Smooth muscle cell (in vitro differentiated cells): ENCODE data around the gene GABRP. TPM values are rescaled to one million over a fixed set of nuclear protein-coding genes. Genes with fewer than 3 reads are reported as not detected.
"Not testable (repeated sequence)": the region's sequence is repeated elsewhere in the genome, so short reads cannot be mapped to it uniquely, and the experiment has no call there.

Experiments
- DNase-seq: peaks from one replicate; lab custom pipeline; 2025; ENCODE audit not compliant: unreplicated experiment; lab: John Stamatoyannopoulos, UW
- H2AFZ ChIP-seq: fragments of 200-600 bp; sonication (generic); 2 replicates; pipeline ENCODE4 v1.6.0; 2016; ENCODE audit warnings: antibody characterized with exemption, low read depth, mild to moderate bottlenecking
- H3F3A ChIP-seq: fragments of 200-600 bp; sonication (generic); 2 replicates; pipeline ENCODE4 v1.6.0; 2017; ENCODE audit warnings: antibody characterized with exemption, low read depth
- H3K27ac ChIP-seq: fragments of 200-600 bp; sonication (generic); 2 replicates; pipeline ENCODE4 v1.5.1; 2016; ENCODE audit warnings: low read depth, mild to moderate bottlenecking
- H3K27me3 ChIP-seq: fragments of 200-600 bp; sonication (generic); 2 replicates; pipeline ENCODE4 v1.6.1; 2016; ENCODE audit warnings: low read depth, mild to moderate bottlenecking
- H3K36me3 ChIP-seq: fragments of 200-600 bp; sonication (generic); 2 replicates; pipeline ENCODE4 v1.5.1; 2016; ENCODE audit warnings: low read depth
- H3K4me1 ChIP-seq: fragments of 200-600 bp; sonication (generic); 2 replicates; pipeline ENCODE4 v1.5.1; 2016; ENCODE audit warnings: low read depth
- H3K4me2 ChIP-seq: fragments of 200-600 bp; sonication (generic); 2 replicates; pipeline ENCODE4 v1.6.0; 2016; ENCODE audit warnings: mild to moderate bottlenecking
- H3K4me3 ChIP-seq: fragments of 200-600 bp; sonication (generic); 2 replicates; pipeline ENCODE4 v1.5.1; 2016; ENCODE audit warnings: mild to moderate bottlenecking
- H3K79me2 ChIP-seq: fragments of 200-600 bp; sonication (generic); 2 replicates; pipeline ENCODE4 v1.6.0; 2016; ENCODE audit warnings: low read depth, mild to moderate bottlenecking
- H3K9ac ChIP-seq: fragments of 200-600 bp; sonication (generic); 2 replicates; pipeline ENCODE4 v1.6.0; 2016; ENCODE audit warnings: low read depth
- H3K9me3 ChIP-seq: fragments of 200-600 bp; sonication (generic); replicated peaks from 2 replicates; pipeline ENCODE4 v1.5.1; 2016; ENCODE audit warnings: low read depth
- H4K20me1 ChIP-seq: fragments of 200-600 bp; sonication (generic); 2 replicates; pipeline ENCODE4 v1.6.0; 2016; ENCODE audit warnings: low read depth
- WGBS: methylation state at CpG from one replicate; pipeline ENCODE4 v1.1.7; 2016; ENCODE audit warnings: low lambda C conversion rate; 5-methylcytosine and 5-hydroxymethylcytosine counted together
- polyA plus RNA-seq: library from polyadenylated mRNA; unstranded; fragments of >200 nt; fragmentation: Nextera tagmentation; extraction: Ambion mirVana; gene quantifications from 2 replicates; pipeline ENCODE4 v1.2.1, GENCODE V29; 2016
- total RNA-seq: library from RNA; depleted of rRNA; stranded (reverse); fragments of >200 nt; gene quantifications from 2 replicates; pipeline ENCODE4 v1.2.3, GENCODE V29; 2014
- TF ChIP-seq, protein P1 (sequence below): fragments of 200-600 bp; sonication (generic); IDR thresholded peaks from 2 replicates; pipeline ENCODE4 v1.5.1; 2017; ENCODE audit warnings: borderline replicate concordance, mild to moderate bottlenecking, antibody characterized with exemption; ENCODE audit not compliant: insufficient read depth, poor library complexity, severe bottlenecking

GABRP gene
- total and polyA plus RNA-seq, 2 experiments from 2014 or later: 4.1 to 52.8 TPM

DNA sequence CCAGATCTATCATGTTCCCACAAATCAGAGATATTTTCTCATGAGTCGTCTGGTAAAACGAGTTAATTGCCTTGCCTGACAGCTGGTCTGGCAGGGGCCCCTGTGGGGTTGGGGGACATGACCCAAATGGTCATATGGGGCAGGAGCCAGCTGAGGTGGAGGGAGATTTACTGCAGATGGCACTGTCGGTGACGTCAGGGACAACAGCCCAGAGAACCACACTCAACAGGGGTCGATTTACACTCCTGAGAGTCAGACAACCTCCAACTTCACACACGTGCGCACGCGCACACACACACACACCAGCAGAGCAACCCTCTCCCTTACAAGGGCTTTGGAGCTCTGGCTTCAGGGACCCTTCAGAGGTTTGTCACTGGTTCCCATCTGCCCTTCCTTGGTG lies 23.4 kb upstream of the GABRP start:
- no peaks in the 10 kb centered on the region for H3K4me1 ChIP-seq
- no peaks in the 10 kb centered on the region for H3K9me3 ChIP-seq
- H3F3A ChIP-seq: no peaks in the 10 kb centered on the region
- no peak overlapping the region for H3K4me2 ChIP-seq
- H3K79me2 ChIP-seq: no peaks in the 10 kb centered on the region
- TF ChIP-seq, protein P1, sequence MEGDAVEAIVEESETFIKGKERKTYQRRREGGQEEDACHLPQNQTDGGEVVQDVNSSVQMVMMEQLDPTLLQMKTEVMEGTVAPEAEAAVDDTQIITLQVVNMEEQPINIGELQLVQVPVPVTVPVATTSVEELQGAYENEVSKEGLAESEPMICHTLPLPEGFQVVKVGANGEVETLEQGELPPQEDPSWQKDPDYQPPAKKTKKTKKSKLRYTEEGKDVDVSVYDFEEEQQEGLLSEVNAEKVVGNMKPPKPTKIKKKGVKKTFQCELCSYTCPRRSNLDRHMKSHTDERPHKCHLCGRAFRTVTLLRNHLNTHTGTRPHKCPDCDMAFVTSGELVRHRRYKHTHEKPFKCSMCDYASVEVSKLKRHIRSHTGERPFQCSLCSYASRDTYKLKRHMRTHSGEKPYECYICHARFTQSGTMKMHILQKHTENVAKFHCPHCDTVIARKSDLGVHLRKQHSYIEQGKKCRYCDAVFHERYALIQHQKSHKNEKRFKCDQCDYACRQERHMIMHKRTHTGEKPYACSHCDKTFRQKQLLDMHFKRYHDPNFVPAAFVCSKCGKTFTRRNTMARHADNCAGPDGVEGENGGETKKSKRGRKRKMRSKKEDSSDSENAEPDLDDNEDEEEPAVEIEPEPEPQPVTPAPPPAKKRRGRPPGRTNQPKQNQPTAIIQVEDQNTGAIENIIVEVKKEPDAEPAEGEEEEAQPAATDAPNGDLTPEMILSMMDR: no peak
- H3K27ac ChIP-seq: no peak overlapping the region
- H3K36me3 ChIP-seq: no peaks in the 10 kb centered on the region
- WGBS: 83% methylated on average over 9 of the region's 9 CpGs
- no peak overlapping the region for H3K9ac ChIP-seq
- DNase-seq: no peak
- H4K20me1 ChIP-seq: no peaks in the 10 kb centered on the region
- H2AFZ ChIP-seq: no peak overlapping the region
- H3K4me3 ChIP-seq: no peak overlapping the region
- H3K27me3 ChIP-seq: peaks cover 6% of the 10 kb centered on the region

DNA sequence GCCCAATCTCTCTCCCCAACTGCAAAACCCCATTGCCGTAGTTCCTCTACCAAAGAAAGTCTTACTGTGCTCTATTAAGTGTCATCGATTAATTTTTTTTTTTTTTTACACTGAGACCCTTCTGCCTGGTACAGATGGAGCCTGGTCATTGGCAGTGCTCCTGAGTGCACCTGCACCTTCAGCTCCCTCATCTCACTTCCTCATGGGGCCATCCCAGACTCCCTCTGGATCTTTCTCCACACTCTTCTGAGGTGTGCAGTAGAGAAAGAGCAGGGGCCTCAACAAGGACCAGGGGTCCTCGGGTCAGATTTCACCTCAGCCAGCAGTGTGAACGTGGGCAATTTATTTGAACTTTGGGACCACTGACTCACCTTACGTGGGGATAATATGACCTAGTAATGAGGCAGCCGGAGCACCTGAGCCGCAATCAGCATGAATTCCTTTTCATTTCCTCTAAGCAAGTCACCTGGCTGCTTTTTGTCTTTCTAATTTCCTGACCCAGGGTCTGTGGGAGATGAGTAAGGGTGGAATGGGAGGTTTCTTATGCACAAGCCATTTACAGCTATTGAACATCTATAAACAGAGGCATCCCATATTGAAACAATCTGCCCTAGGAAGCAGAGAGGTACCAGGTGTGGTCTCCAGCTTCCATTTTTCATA lies 22.3 kb upstream of the GABRP start:
- no peak overlapping the region for H3K9ac ChIP-seq
- TF ChIP-seq, protein P1: no peak
- H4K20me1 ChIP-seq: no peaks in the 10 kb centered on the region
- no peaks in the 10 kb centered on the region for H3K36me3 ChIP-seq
- H3F3A ChIP-seq: no peaks in the 10 kb centered on the region
- H2AFZ ChIP-seq: no peak overlapping the region
- H3K27ac ChIP-seq: no peak overlapping the region
- peaks cover 6% of the 10 kb centered on the region for H3K27me3 ChIP-seq
- H3K4me3 ChIP-seq: no peak overlapping the region
- H3K79me2 ChIP-seq: no peaks in the 10 kb centered on the region
- no peak overlapping the region for H3K4me2 ChIP-seq
- no peaks in the 10 kb centered on the region for H3K4me1 ChIP-seq
- no peaks in the 10 kb centered on the region for H3K9me3 ChIP-seq
- DNase-seq: no peak
- 62% methylated on average over 7 of the region's 7 CpGs for WGBS

DNA sequence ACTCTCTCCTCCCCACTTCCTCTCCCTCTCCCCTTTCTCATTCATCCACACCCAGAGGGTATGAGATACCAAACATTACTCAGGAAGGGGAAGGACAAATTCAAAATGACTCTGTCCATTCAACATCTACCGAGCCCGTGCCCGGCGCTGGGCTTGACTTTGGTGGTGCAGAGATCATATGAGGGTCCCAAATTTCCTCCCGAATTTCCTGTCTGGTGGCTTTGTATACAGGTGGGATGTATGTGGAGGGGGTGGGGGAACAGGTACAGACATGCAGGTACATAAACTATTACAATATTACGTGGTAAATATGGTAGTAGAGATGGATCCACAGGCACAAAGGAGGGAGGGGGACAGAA lies 21.8 kb upstream of the GABRP start:
- TF ChIP-seq, protein P1: no peak
- Histone ChIP-seq H3K4me1 (no peaks in the 10 kb centered on the region), H2AFZ (no peak overlapping the region), H3K27ac (no peak overlapping the region), H3K9me3 (no peaks in the 10 kb centered on the region), H3K4me3 (no peak overlapping the region), H3K27me3 (peaks cover 6% of the 10 kb centered on the region), H3K4me2 (no peak overlapping the region), H3K36me3 (no peaks in the 10 kb centered on the region), H3F3A (no peaks in the 10 kb centered on the region), H3K79me2 (no peaks in the 10 kb centered on the region), H4K20me1 (no peaks in the 10 kb centered on the region), H3K9ac (no peak overlapping the region)
- no peak for DNase-seq
- 52% methylated on average over 6 of the region's 6 CpGs for WGBS

DNA sequence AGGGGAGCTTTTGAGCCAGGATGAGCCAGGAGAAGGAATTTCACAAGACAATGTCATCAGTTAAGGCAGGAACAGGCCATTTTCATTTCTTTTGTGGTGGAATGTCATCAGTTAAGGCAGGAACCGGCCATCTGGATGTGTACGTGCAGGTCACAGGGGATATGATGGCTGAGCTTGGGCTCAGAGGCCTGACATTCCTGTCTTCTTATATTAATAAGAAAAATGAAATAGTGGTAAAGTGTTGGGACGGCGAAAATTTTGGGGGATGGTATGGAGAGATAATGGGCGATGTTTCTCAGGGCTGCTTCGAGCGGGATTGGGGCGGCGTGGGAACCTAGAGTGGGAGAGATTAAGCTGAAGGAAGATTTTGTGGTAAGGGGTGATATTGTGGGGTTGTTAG lies 21.2 kb upstream of the GABRP start:
- H2AFZ ChIP-seq, H3K4me3 ChIP-seq, H4K20me1 ChIP-seq, H3K4me2 ChIP-seq, H3K9ac ChIP-seq, H3K9me3 ChIP-seq, H3K27ac ChIP-seq, H3K27me3 ChIP-seq, H3F3A ChIP-seq, H3K79me2 ChIP-seq, DNase-seq, H3K36me3 ChIP-seq, H3K4me1 ChIP-seq: not testable (repeated sequence)
- 88% methylated on average over 9 of the region's 9 CpGs for WGBS

DNA sequence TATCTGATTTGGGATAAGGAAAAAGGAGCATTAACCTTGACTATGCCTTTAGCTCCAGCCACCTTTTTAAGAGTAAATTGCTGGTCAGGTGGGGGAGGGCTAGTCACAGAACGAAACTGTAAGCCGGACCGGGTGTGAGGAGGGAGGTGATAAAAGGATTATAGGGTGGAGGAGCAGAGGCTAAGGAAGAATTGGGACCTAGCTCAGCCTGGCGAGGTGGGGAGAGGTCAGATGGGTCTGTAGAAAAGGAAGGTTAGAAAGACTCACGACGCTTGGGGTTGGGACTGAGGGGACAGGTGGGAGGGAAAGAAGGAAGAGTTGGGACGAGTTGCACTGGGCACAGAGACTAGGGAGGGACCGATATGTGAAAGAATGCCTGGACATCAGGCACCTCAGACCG lies 17.7 kb upstream of the GABRP start:
- not testable (repeated sequence) for H3K4me2 ChIP-seq, H3K27me3 ChIP-seq, DNase-seq, H3K36me3 ChIP-seq, H3K9ac ChIP-seq, H3F3A ChIP-seq, H3K9me3 ChIP-seq, H3K79me2 ChIP-seq, H3K4me3 ChIP-seq, H4K20me1 ChIP-seq, H3K4me1 ChIP-seq, H3K27ac ChIP-seq, H2AFZ ChIP-seq
- WGBS: 69% methylated on average over 9 of the region's 9 CpGs
